GM12872 (cell line): ENCODE results near the gene BRINP1.

Source experiments
- TF ChIP-seq, protein P1 (sequence below): IDR thresholded peaks from 3 replicates; pipeline ENCODE4 v1.5.1; 2011; ENCODE audit warnings: low read depth, mild to moderate bottlenecking, low read length, moderate library complexity; ENCODE audit not compliant: insufficient read depth

Gene BRINP1

DNA sequence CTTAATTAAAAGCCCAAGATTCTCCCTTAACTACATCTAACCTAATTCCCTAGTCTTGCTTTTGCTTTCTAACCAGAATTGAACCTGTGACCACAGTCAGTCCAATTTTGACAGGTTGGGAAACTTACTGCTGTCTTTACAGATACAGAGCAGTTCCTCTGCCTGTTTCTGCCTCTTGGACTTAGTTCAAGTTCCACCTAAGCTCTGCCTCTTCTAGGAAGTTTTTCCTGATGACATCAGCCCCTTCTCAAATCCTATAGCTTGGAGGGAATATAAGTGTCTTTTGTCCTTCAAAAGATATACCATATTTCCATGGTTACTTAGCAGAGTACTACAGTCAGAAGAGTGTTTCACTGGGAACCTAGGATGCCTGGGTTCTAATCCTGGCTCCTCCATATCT, 31.7 kb downstream of the BRINP1 start:
- TF ChIP-seq, protein P1, sequence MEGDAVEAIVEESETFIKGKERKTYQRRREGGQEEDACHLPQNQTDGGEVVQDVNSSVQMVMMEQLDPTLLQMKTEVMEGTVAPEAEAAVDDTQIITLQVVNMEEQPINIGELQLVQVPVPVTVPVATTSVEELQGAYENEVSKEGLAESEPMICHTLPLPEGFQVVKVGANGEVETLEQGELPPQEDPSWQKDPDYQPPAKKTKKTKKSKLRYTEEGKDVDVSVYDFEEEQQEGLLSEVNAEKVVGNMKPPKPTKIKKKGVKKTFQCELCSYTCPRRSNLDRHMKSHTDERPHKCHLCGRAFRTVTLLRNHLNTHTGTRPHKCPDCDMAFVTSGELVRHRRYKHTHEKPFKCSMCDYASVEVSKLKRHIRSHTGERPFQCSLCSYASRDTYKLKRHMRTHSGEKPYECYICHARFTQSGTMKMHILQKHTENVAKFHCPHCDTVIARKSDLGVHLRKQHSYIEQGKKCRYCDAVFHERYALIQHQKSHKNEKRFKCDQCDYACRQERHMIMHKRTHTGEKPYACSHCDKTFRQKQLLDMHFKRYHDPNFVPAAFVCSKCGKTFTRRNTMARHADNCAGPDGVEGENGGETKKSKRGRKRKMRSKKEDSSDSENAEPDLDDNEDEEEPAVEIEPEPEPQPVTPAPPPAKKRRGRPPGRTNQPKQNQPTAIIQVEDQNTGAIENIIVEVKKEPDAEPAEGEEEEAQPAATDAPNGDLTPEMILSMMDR = no peak

- TF ChIP-seq, protein P1 = no peak
Measured at GRCh38 chr9:119334745-119335144, 34.5 kb downstream of the BRINP1 start.

- TF ChIP-seq, protein P1 = no peak
Measured at GRCh38 chr9:119333507-119334229, 35.6 kb downstream of the BRINP1 start.

GRCh38 chr9:119332522-119332921, 36.7 kb downstream of the BRINP1 start:
- TF ChIP-seq, protein P1 = no peak

DNA sequence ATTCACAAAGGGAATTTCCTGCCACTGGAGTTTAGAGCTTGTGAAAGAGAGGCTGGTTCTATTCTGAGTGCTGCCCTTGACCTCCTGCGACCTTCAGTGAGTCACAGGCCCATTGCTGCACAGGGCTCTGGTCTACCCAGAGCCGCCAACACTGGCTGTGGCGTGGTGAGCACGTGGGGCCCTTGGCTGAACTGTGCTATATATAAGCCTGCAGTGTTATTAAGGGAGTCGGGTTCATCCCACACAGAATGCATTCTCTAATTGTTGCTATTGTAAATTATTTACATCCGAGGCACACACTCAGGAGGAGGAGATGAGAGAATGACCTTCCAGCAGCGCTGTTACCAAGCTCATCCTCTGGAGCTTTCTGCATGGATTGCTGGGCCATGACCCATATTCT, 47.1 kb downstream of the BRINP1 start:
- TF ChIP-seq, protein P1 = no peak

- TF ChIP-seq, protein P1 = no peak
Measured at GRCh38 chr9:119318371-119318770, 50.9 kb downstream of the BRINP1 start.

- TF ChIP-seq, protein P1 = no peak
Measured at GRCh38 chr9:119313846-119314245, 55.4 kb downstream of the BRINP1 start.
